ENCODE measurements around the gene CEACAM20.

The CEACAM20 gene

GRCh38 chr19:44573183-44573582, 43.7 kb upstream of the CEACAM20 start:
- POLR2A ChIA-PET (ENCODE audit: low non-redundant PET) = no interaction called here
- CTCF ChIA-PET = no interaction called here
- H3K27ac ChIP-seq = no peak overlapping the region
- TF ChIP-seq, protein P1, sequence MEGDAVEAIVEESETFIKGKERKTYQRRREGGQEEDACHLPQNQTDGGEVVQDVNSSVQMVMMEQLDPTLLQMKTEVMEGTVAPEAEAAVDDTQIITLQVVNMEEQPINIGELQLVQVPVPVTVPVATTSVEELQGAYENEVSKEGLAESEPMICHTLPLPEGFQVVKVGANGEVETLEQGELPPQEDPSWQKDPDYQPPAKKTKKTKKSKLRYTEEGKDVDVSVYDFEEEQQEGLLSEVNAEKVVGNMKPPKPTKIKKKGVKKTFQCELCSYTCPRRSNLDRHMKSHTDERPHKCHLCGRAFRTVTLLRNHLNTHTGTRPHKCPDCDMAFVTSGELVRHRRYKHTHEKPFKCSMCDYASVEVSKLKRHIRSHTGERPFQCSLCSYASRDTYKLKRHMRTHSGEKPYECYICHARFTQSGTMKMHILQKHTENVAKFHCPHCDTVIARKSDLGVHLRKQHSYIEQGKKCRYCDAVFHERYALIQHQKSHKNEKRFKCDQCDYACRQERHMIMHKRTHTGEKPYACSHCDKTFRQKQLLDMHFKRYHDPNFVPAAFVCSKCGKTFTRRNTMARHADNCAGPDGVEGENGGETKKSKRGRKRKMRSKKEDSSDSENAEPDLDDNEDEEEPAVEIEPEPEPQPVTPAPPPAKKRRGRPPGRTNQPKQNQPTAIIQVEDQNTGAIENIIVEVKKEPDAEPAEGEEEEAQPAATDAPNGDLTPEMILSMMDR (conservative IDR thresholded peaks at IDR 0.05; ENCODE audit: low read depth) = no peak
- no peak for DNase-seq (ENCODE audit: low spot score)

- CTCF ChIA-PET = no interaction called here
- DNase-seq (ENCODE audit: low spot score) = no peak
- POLR2A ChIA-PET (ENCODE audit: low non-redundant PET) = no interaction called here
- no peak overlapping the region for H3K27ac ChIP-seq
- TF ChIP-seq, protein P1 (conservative IDR thresholded peaks at IDR 0.05; ENCODE audit: low read depth) = no peak
These were observed 43.1 kb upstream of the CEACAM20 start for GRCh38 chr19:44572581-44572900.

GRCh38 chr19:44571830-44572580, 42.5 kb upstream of the CEACAM20 start:
- TF ChIP-seq, protein P1 (conservative IDR thresholded peaks at IDR 0.05; ENCODE audit: low read depth) = no peak
- POLR2A ChIA-PET (ENCODE audit: low non-redundant PET) = no interaction called here

DNA sequence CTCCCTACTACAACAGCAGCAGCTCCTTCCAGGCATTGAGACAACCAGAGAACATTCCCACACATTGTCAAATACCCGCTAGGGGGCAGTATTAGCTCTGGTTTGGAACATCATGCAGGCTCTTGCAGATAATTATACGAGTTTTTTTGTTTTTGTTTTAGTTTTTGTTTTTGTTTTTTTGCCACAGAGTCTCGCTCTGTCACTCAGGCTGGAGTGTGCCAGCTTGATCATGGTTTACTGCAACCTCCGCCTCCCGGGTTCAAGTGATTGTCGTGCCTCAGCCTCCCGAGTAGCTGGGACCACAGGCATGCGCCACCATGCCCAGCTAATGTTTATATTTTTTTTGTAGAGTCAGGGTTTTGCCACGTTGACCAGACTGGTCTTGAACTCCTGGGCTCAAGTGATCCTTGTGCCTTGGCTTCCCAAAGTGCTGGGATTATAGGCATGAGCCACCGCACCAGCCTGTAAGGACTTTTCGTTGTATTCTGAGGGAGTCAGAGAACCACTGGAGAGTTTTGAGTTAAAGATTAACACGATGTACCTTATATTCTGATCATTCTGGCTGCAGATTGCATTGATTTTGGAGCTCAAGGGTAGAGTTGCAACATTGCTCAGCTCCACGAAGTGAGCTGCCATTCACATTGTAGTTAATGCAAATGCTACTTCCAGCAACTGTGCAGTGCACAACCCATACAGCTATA, 41.7 kb upstream of the CEACAM20 start:
- TF ChIP-seq, protein P1 (conservative IDR thresholded peaks at IDR 0.05; ENCODE audit: low read depth) = peak; percentile 69
- POLR2A ChIA-PET (ENCODE audit: low non-redundant PET) = interaction anchor here (0.6 kb wide), 1 partner anchor 200 kb away, joined by 3 read pairs; no protein-coding TSS in a partner anchor
- CTCF ChIA-PET = interaction anchor here (0.5 to 1.8 kb wide), 25 partner anchors 10 to 451 kb away, joined by 3 to 12 read pairs (median 3); no protein-coding TSS in a partner anchor
- no peak overlapping the region for H3K27ac ChIP-seq
- peak; percentile 54 for DNase-seq (ENCODE audit: low spot score)

More at GRCh38 chr19:44571830-44572580, 42.5 kb upstream of the CEACAM20 start:
- CTCF ChIA-PET = interaction anchor here (0.5 to 1.8 kb wide), 3 partner anchors 39 to 177 kb away, joined by 3 to 7 read pairs (median 3); no protein-coding TSS in a partner anchor
- no peak for DNase-seq (ENCODE audit: low spot score)
- no peak overlapping the region for H3K27ac ChIP-seq

- CTCF ChIA-PET = interaction anchor here (0.5 to 1.8 kb wide), 23 partner anchors 10 to 749 kb away, joined by 3 to 12 read pairs (median 3); no protein-coding TSS in a partner anchor
- no peak for DNase-seq (ENCODE audit: low spot score)
- POLR2A ChIA-PET (ENCODE audit: low non-redundant PET) = interaction anchor here (0.6 kb wide), 1 partner anchor 201 kb away, joined by 3 read pairs; no protein-coding TSS in a partner anchor
- H3K27ac ChIP-seq = no peak overlapping the region
- TF ChIP-seq, protein P1 (conservative IDR thresholded peaks at IDR 0.05; ENCODE audit: low read depth) = no peak
These were observed 41.1 kb upstream of the CEACAM20 start for GRCh38 chr19:44570603-44570983.

GRCh38 chr19:44567745-44568144, 38.3 kb upstream of the CEACAM20 start:
- ChIA-PET POLR2A (ENCODE audit: low non-redundant PET) (no interaction called here), CTCF (no interaction called here)
- TF ChIP-seq, protein P1 (conservative IDR thresholded peaks at IDR 0.05; ENCODE audit: low read depth) = no peak
- no peak for DNase-seq (ENCODE audit: low spot score)
- no peak overlapping the region for H3K27ac ChIP-seq
